ENCODE measurements around the gene CEP44. TPM values are rescaled to one million over a fixed set of nuclear protein-coding genes. Genes with fewer than 3 reads are reported as not detected.

CEP44 gene
- total and polyA plus RNA-seq, 4 donors = 5.1 to 49.5 (median 11.7) TPM

- 72 to 91% methylated on average over 2 of the region's 2 CpGs for WGBS, 2 donors
- ATAC-seq (ENCODE audit: insufficient read depth, low FRiP score) = no peak
- H3K4me3 ChIP-seq = no peak overlapping the region
- no peak for DNase-seq
- no peak overlapping the region for H3K27ac ChIP-seq (ENCODE audit: low read depth in 1 of 2, low read length in 1 of 2)
- no peaks in the 10 kb centered on the region for H3K27me3 ChIP-seq (ENCODE audit: control insufficient read depth in 3 of 3, insufficient read depth in 3 of 3, low read length in 2 of 3)
- no peaks in the 10 kb centered on the region for H3K4me1 ChIP-seq (ENCODE audit: control insufficient read depth in 5 of 5, insufficient read depth in 5 of 5, low read length in 5 of 5)
- H3K9me3 ChIP-seq (ENCODE audit: control insufficient read depth in 4 of 4, insufficient read depth in 3 of 4, low read length in 3 of 4) = no peaks in the 10 kb centered on the region
- TF ChIP-seq CTCF (IDR thresholded peaks at IDR 0.05; ENCODE audit: control extremely low read depth, extremely low read depth) = no peak
- no peaks in the 10 kb centered on the region for H3K36me3 ChIP-seq (ENCODE audit: control insufficient read depth in 4 of 4, insufficient read depth in 4 of 4, low read length in 4 of 4)
- H3K9ac ChIP-seq (ENCODE audit: insufficient read depth in 1 of 2, low read length in 2 of 2) = no peak overlapping the region
Measured at GRCh38 chr4:174369985-174370384, 86.3 kb downstream of the CEP44 start.

DNA sequence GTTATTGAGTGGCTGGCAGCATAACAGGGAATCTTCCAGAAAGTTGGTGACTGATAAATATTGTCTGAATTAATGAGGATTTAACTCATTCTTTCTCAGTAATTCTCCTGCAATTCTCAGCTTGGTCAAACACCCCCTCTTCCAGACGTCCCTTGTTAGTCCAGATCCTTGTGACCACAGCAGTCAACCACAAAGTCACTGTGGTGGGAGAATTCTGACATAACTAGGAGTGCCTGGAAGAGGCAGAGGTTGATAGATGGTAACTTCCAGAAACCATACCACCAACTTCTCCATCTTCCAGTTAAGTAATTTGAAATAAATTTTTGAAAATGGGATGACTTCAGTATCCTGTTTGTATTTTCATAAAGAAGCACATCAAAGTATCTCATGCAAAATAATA is 90.1 kb downstream of the CEP44 start:
- Histone ChIP-seq H3K27ac (ENCODE audit: low read depth in 1 of 2, low read length in 1 of 2) (no peak overlapping the region), H3K36me3 (ENCODE audit: control insufficient read depth in 4 of 4, insufficient read depth in 4 of 4, low read length in 4 of 4) (no peaks in the 10 kb centered on the region), H3K4me1 (ENCODE audit: control insufficient read depth in 5 of 5, insufficient read depth in 5 of 5, low read length in 5 of 5) (no peaks in the 10 kb centered on the region), H3K9ac (ENCODE audit: insufficient read depth in 1 of 2, low read length in 2 of 2) (no peak overlapping the region), H3K27me3 (ENCODE audit: control insufficient read depth in 3 of 3, insufficient read depth in 3 of 3, low read length in 2 of 3) (no peaks in the 10 kb centered on the region), H3K9me3 (ENCODE audit: control insufficient read depth in 4 of 4, insufficient read depth in 3 of 4, low read length in 3 of 4) (no peaks in the 10 kb centered on the region), H3K4me3 (no peak overlapping the region)
- DNase-seq (no peak), ATAC-seq (ENCODE audit: insufficient read depth, low FRiP score) (no peak)
- 33 to 62% methylated on average over 1 of the region's 1 CpG for WGBS, 2 donors
- TF ChIP-seq CTCF (IDR thresholded peaks at IDR 0.05; ENCODE audit: control extremely low read depth, extremely low read depth) = no peak

GRCh38 chr4:174375422-174375821 is 91.7 kb downstream of the CEP44 start:
- ATAC-seq (ENCODE audit: insufficient read depth, low FRiP score) = no peak
- no peaks in the 10 kb centered on the region for H3K4me1 ChIP-seq (ENCODE audit: control insufficient read depth in 5 of 5, insufficient read depth in 5 of 5, low read length in 5 of 5)
- H3K9ac ChIP-seq (ENCODE audit: insufficient read depth in 1 of 2, low read length in 2 of 2) = no peak overlapping the region
- H3K27ac ChIP-seq (ENCODE audit: low read depth in 1 of 2, low read length in 1 of 2) = no peak overlapping the region
- 86 to 92% methylated on average over 8 of the region's 8 CpGs for WGBS, 2 donors
- no peak overlapping the region for H3K4me3 ChIP-seq
- TF ChIP-seq CTCF (IDR thresholded peaks at IDR 0.05; ENCODE audit: control extremely low read depth, extremely low read depth) = no peak
- no peak for DNase-seq
- H3K27me3 ChIP-seq (ENCODE audit: control insufficient read depth in 3 of 3, insufficient read depth in 3 of 3, low read length in 2 of 3) = no peaks in the 10 kb centered on the region
- no peaks in the 10 kb centered on the region for H3K9me3 ChIP-seq (ENCODE audit: control insufficient read depth in 4 of 4, insufficient read depth in 3 of 4, low read length in 3 of 4)
- no peaks in the 10 kb centered on the region for H3K36me3 ChIP-seq (ENCODE audit: control insufficient read depth in 4 of 4, insufficient read depth in 4 of 4, low read length in 4 of 4)

DNA sequence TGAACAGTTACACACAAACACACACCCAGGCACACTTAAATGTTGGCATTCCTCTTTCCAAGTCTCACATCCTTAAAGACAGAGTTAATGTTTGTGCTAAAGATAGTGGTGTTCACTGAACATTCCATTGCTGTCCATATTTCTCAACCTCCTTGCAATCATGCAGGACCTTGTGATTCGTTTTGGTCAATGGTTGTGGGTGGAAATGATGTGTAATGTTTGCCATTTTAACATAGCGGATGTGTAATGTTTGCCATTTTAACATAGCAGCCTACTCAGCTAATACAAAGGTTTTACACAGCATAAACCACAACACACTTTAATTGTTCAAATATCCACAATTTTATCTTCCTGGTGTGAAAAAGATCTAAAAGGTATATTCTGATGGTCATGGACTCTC is 93.9 kb downstream of the CEP44 start:
- Histone ChIP-seq H3K4me3 (no peak overlapping the region), H3K27me3 (ENCODE audit: control insufficient read depth in 3 of 3, insufficient read depth in 3 of 3, low read length in 2 of 3) (no peaks in the 10 kb centered on the region), H3K9me3 (ENCODE audit: control insufficient read depth in 4 of 4, insufficient read depth in 3 of 4, low read length in 3 of 4) (no peaks in the 10 kb centered on the region), H3K36me3 (ENCODE audit: control insufficient read depth in 4 of 4, insufficient read depth in 4 of 4, low read length in 4 of 4) (no peaks in the 10 kb centered on the region), H3K27ac (ENCODE audit: low read depth in 1 of 2, low read length in 1 of 2) (no peak overlapping the region), H3K9ac (ENCODE audit: insufficient read depth in 1 of 2, low read length in 2 of 2) (no peak overlapping the region), H3K4me1 (ENCODE audit: control insufficient read depth in 5 of 5, insufficient read depth in 5 of 5, low read length in 5 of 5) (no peaks in the 10 kb centered on the region)
- DNase-seq (no peak), ATAC-seq (ENCODE audit: insufficient read depth, low FRiP score) (no peak)
- WGBS, 2 donors = 44 to 76% methylated on average over 2 of the region's 2 CpGs
- TF ChIP-seq CTCF (IDR thresholded peaks at IDR 0.05; ENCODE audit: control extremely low read depth, extremely low read depth) = no peak
